Stimulated activated CD4-positive, alpha-beta T cell treated with anti-CD3 and anti-CD28 coated beads, TNF-alpha, amount 100 ng/mL, for 4 hours (primary cell): ENCODE results near the gene FAM217B.

Source experiments
- DNase-seq, 3 experiments: peaks; one replicate each; pipeline ENCODE4 v3.0.0-alpha.2; 2020; ENCODE audit warnings: low read depth in 3 of 3

Gene FAM217B, protein sequence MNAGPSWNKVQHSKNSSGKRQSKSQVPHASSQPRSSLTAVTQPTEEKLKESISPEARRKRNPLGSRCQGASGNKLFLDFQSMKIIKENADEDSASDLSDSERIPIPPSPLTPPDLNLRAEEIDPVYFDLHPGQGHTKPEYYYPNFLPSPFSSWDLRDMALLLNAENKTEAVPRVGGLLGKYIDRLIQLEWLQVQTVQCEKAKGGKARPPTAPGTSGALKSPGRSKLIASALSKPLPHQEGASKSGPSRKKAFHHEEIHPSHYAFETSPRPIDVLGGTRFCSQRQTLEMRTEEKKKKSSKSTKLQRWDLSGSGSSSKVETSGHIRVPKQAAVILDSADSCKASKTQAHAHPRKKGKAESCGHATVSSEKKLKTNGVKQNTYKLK

GRCh38 chr20:59940129-59940955 lies at the start of gene FAM217B, which contains the start of gene PPP1R3D:
FAM217B (plus strand) TSS chr20:59940389; CDS start chr20:59943944, 3,555 bp downstream.
PPP1R3D (minus strand) TSS chr20:59940305; CDS start chr20:59939931, 374 bp downstream.
- DNase-seq: peak; percentile 71 to 82 (median 78)

GRCh38 chr20:59891581-59891980 lies 48.6 kb upstream of the FAM217B start:
- no peak for DNase-seq

DNA sequence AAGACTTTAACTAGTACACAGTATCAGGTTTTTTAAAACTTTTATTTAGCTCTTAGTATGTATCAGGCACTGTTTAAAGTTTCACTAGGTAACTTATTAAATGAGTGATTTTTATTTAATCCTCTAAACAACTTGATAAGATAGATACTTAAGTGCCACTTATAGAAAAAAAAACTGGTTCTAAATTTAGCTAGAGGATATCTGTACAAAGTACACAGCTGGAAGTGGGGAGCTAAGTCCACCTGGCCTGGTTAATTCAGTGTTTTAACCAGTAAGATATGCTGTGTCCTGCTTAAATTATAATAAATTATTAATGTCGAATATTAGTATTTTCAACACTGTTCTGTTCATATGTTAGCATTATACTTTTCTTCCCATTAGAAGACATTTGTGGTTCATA lies 44.3 kb upstream of the FAM217B start:
- no peak for DNase-seq

GRCh38 chr20:59902470-59902869 lies 37.7 kb upstream of the FAM217B start:
- DNase-seq: no peak

- DNase-seq: no peak
These were observed 36.6 kb upstream of the FAM217B start for GRCh38 chr20:59903621-59904020.

DNA sequence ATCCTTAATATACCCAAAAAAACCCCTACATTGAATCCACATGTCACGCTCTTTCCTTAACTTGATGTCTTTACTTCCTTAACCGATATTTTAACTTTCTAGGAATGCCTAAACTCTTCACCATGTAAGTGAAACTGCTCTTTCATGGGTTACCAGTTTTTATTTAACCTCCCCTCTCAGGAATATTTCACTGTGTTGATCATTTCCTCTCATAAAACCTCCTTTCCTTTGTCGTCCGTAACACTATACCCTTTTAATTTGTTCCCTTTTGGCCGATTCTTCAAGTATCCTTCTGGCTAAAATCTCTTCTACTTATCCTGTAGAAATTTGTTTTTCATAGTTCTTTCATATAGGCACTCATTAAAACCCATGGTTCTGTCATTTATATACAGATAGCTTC lies 31.3 kb upstream of the FAM217B start:
- no peak for DNase-seq

DNA sequence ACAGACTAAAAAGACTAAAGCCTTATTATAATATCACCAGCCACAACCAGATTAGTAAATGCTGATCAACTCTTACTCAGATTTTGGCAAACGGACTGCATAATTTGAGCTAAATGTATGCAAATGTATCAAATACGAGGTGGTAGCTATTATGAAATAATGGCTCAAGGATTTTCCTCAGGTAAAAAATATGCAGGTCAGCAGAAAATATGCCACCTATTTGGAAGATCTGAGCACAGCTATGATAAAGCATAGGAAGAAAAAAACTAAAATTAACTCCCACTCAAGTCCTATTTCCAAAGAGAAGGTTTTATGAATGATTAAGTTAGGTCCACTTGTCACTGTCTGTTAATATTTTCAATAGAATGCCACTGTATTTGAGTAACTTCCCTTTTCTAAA lies 29.1 kb upstream of the FAM217B start:
- DNase-seq: no peak

- DNase-seq: no peak
These were observed 27.6 kb upstream of the FAM217B start for GRCh38 chr20:59912609-59913008.

DNA sequence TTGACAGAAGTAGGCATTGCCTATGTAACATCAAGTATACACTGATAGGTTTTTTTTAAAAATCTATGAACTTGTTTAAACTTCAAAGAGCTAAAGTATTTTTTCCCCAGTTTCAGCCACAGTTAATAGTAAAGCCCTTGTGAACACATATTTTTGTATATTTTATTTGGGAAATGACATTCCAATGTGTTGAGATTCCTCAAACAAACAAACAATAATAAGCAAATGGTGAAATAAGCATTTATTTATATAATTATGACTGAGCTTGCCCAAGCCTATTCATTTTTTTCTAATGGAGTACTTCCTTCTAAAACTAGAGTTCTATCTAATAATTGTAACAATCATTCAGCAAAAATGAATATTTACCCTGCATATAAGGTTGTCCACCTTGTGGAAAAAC lies 19.2 kb upstream of the FAM217B start:
- DNase-seq: no peak

GRCh38 chr20:59923514-59923913 lies 16.7 kb upstream of the FAM217B start:
- no peak for DNase-seq

DNA sequence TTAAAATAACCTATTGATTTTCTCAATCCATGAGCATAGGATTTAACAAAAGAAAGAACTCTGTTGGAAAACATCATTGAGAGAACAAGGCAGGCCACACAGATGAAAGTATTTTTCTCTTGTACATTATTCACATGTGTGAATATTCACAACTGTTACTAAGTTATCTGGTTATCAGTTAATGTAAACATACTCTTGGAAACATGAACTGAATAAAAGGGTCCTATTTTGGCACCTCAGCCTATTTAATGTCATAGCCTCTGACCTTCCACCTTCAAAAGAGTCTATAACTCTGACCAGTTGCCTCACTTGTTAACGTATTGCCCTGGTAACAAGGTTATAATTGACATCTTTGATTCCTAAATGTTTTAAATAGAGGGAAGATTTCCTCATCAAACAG lies 14.8 kb upstream of the FAM217B start:
- DNase-seq: no peak

GRCh38 chr20:59925899-59926298 lies 14.3 kb upstream of the FAM217B start:
- no peak for DNase-seq

DNA sequence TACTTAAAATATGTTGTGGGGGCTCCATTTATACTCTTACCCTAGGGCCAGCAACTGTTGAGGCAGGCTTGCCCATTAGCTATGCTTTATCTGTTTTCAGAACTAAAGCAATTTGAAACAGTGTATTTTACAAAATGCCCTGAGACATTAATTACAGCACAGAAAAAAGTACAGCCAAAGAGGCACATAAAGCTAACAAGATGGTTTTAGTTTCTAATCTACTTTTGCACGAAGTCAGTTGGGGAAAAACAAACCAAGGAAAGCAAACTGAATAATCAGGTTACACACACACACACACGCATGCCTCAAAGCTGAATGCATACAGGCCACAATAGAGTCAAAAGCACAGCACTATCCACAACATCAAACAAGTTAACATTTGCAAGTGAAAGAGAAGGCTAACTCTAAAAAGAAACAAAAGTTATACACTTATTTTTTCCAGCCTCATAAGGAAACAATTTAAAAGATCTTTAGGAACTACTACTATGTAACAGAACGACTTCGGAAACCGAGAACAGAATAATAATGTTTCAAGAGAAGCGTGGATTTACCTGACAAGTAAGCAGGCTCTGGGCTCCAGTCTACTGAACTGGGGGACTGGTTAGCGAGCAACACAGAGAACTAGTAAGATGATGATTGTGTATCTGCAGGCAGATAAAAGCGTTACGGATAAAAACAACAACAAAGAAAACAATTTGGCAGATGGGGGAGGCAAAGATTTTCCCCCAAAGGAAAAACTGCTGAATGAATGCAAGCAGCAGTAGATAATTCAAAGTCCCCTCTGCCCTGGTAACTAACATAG lies 8.5 kb upstream of the FAM217B start:
- no peak for DNase-seq

DNA sequence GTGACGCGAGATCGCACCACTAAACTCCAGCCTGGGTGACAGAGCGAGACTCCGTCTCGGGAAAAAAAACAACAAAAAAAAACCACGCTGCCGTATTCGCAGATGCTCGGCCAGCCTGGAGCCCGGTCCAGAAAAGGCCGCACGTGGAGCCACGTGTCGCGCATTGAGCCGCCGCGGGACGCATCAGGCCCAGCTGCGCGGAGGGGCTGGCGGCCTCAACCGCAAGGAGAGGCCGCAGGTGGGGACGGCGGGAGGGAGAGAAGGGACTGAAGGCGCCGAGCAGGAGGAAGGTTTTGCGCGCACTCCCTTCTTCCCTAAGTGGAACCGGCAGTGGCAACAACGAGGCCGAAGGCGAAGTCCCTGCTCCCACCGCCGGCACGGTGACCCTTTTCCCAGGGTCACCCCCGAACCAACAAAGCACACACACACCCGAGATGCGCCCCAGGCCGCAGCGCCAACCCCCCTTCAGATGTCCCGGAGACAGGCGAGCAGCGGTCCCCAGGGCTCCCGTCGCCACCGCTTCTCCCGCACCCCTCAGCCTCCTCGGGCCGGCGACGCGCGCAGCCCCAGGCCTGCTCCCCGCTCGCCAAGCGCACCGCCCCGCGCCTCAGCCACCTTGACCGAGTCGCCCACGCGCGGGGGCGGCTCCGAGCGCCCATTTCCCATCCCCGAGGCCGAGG lies 7.4 kb upstream of the FAM217B start:
- DNase-seq: no peak

DNA sequence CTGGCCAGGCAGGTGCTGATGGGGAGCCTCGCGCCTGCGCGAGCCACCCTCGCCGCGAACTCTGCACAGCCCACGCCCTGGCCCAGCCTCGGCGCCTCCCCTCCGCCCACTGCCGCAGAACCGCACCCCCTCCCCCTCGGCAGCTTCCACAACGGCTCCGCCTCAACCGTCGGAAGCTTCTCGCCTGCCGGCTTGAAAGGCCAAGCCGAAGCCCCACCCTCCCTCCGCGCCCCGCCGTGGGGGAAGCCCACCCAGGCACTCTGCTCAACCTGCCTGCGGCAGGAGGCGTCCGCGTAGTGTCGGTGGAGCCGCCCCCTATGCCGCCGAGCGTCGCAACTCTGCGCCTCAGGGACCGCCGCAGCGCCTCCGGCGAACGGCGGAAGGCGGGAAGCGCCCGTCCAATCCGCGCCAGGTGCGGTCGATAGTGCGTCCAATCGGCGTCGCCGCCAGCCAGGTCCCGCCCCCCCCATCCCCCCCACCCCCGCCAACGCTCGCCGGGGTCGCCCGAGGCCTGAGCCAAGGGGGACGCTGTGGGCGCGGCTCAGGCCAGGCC lies 6.8 kb upstream of the FAM217B start, which contains the start of gene SYCP2:
SYCP2 (minus strand) TSS at position 342 of the 553 bp plus-strand sequence. CDS start 11,224 bp downstream, outside the sequence.
- peak; percentile 43 to 47 (median 45) for DNase-seq

- peak; percentile 64 to 75 (median 66) for DNase-seq
These were observed 6.2 kb upstream of the FAM217B start for GRCh38 chr20:59933849-59934585.

DNA sequence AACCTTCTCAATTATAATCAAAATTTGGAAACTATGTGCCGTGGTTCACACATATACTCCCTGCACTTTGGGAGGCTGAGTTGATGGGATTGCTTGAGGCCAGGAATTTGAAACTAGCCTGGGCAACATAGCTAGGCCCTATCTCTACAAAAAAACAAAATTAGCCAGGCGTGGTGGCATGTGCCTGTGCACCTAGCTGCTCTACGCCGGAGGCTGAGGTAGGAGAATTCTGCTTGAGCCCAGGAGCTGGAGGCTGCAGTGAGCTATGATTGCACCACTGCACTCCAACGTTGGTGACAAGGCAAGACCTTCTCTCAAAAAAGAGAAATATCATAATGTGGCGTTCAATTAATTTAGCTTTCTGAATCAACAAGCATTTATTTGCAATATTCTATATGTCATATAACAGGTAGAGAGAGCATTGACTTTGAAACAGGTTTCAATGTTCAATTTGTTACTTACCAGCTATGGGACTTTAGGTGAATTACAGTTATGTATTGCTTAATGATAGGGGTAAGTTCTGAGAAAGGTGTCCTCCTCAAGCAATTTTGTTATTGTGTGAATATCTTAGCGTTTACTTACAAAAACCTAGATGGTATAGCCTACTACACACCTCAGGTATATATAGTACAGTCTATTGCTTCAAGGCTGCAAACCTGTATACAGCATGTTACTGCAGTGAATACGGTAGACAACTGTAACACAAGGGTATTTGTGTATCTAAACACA lies 4.6 kb upstream of the FAM217B start:
- DNase-seq: no peak

DNA sequence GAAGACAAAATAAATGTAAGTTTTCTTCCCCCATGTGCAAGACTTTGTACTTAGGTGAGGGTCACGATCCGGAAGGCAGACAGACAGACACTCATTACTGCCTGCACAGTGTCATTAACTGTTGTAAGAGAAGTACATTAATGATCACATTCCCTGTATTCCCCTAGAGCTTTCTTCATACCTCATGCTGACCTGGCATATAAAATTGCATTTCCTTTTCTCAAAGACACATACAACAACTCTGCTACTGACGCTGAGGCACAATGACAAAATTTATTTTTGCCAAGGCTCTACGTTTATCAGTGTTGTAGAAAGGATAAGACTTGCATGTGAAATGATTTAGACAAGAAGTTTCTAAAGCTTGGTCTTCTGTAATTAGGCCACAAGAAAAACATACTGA lies 3.8 kb upstream of the FAM217B start:
- no peak for DNase-seq

GRCh38 chr20:59937150-59937549 lies 3.0 kb upstream of the FAM217B start:
- no peak for DNase-seq

DNA sequence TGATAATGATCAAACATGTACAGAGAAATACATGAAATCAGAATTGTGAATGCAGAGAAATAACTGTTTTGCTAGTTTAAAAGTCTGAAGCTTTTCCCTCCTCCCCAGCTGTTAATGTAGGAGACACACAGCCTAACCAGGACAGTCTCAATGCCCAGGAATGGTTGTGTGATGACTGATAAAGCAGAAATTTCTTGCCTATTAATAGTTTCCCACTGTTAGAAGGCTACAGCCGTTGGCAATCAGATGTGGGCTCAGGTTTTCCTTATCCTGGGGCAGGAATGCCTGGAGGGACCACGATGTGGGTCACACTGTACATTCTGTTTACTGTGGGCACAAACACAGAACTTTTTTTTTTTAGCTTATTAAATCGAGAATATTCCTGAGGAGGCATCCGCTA lies 2.0 kb upstream of the FAM217B start:
- DNase-seq: no peak
